SK-N-SH (cell line): Measurements from ENCODE around the gene MVD. TPM values are rescaled to one million over a fixed set of nuclear protein-coding genes. Genes with fewer than 3 reads are reported as not detected.

ENCODE experiments used
- CTCF ChIA-PET: fragments of 300-600, 350-600 bp; formaldehyde crosslinking; extraction: SDS; loops from one replicate; lab custom pipeline; 2021; lab: Yijun Ruan, JAX
- POLR2A ChIA-PET: fragments of 350-600 bp; sonication (Branson Sonifier 250); formaldehyde crosslinking; extraction: SDS; loops from one replicate; lab custom pipeline; 2020; ENCODE audit warnings: antibody characterized with exemption, inconsistent platforms; lab: Yijun Ruan, JAX
- DNase-seq: peaks from one replicate; pipeline ENCODE4 v3.0.0; 2012
- H2AFZ ChIP-seq: fragments of 200-600 bp; sonication (generic); 2 replicates; pipeline ENCODE4 v1.8.1; 2016; ENCODE audit warnings: antibody characterized with exemption, mild to moderate bottlenecking, low read depth
- H3F3A ChIP-seq: fragments of 200-600 bp; sonication (generic); replicated peaks from 2 replicates; pipeline ENCODE3; 2016; ENCODE audit warnings: antibody characterized with exemption, mild to moderate bottlenecking; ENCODE audit not compliant: insufficient read depth
- H3K27ac ChIP-seq, 2 experiments: fragments of 200-500 bp in 1 of 2; fragments of 200-600 bp in 1 of 2; sonication (Bioruptor generic) in 1 of 2; sonication (generic), shearing (Covaris generic) in 1 of 2; 2 replicates each; pipeline versions ENCODE4 v1.5.1 to v1.6.1; 2014 to 2016; ENCODE audit warnings: low read depth in 2 of 2, inconsistent platforms in 1 of 2, low read length in 1 of 2, mild to moderate bottlenecking in 1 of 2, mixed read lengths in 1 of 2
- H3K27me3 ChIP-seq: fragments of 200-600 bp; sonication (generic), shearing (Covaris generic); 2 replicates; pipeline ENCODE4 v1.6.1; 2016; ENCODE audit warnings: mixed run types; ENCODE audit not compliant: insufficient read depth
- H3K36me3 ChIP-seq, 2 experiments: fragments of 200-500 bp in 1 of 2; fragments of 200-600 bp in 1 of 2; sonication (Bioruptor generic) in 1 of 2; sonication (generic) in 1 of 2; replicated peaks in 1 of 2; 2 replicates each; pipeline versions ENCODE3 to v1.5.1; 2014 to 2016; ENCODE audit warnings: low read length in 1 of 2, mild to moderate bottlenecking in 1 of 2; ENCODE audit not compliant: insufficient read depth in 2 of 2, control insufficient read depth in 1 of 2
- H3K4me1 ChIP-seq, 2 experiments: fragments of 200-500 bp in 1 of 2; fragments of 200-600 bp in 1 of 2; sonication (Bioruptor generic) in 1 of 2; sonication (generic), shearing (Covaris generic) in 1 of 2; 2 replicates each; pipeline versions ENCODE4 v1.5.1 to v1.6.1; 2014 to 2016; ENCODE audit warnings: low read depth in 1 of 2, low read length in 1 of 2, mixed run types in 1 of 2; ENCODE audit not compliant: insufficient read depth in 2 of 2, control insufficient read depth in 1 of 2
- H3K4me2 ChIP-seq: fragments of 200-600 bp; sonication (generic), shearing (Covaris generic); 2 replicates; pipeline ENCODE4 v1.6.1; 2017; ENCODE audit warnings: mixed run types
- H3K4me3 ChIP-seq, 2 experiments: fragments of 200-500 bp in 1 of 2; fragments of 200-600 bp in 1 of 2; sonication (Bioruptor generic) in 1 of 2; sonication (generic), shearing (Covaris generic) in 1 of 2; 2 replicates each; pipeline versions ENCODE4 v1.5.1 to v1.8.1; 2014 to 2016; ENCODE audit warnings: low read depth in 2 of 2, inconsistent platforms in 1 of 2, low read length in 1 of 2, mild to moderate bottlenecking in 1 of 2, mixed read lengths in 1 of 2, moderate library complexity in 1 of 2
- H3K79me2 ChIP-seq: fragments of 200-600 bp; sonication (generic); 2 replicates; pipeline ENCODE4 v1.8.1; 2017; ENCODE audit warnings: mild to moderate bottlenecking; ENCODE audit not compliant: insufficient read depth
- H3K9ac ChIP-seq: fragments of 200-600 bp; sonication (generic); 2 replicates; pipeline ENCODE4 v1.6.1; 2017; ENCODE audit warnings: mixed run types
- H3K9me2 ChIP-seq: fragments of 200-600 bp; sonication (generic); 2 replicates; pipeline ENCODE4 v1.6.1; 2017; ENCODE audit warnings: mixed run types
- H3K9me3 ChIP-seq: fragments of 200-600 bp; sonication (generic); 2 replicates; pipeline ENCODE4 v1.6.1; 2017; ENCODE audit warnings: mixed run types, mild to moderate bottlenecking, moderate library complexity
- H4K20me1 ChIP-seq: fragments of 200-600 bp; sonication (generic); 2 replicates; pipeline ENCODE4 v1.6.1; 2017; ENCODE audit warnings: mild to moderate bottlenecking, mixed run types; ENCODE audit not compliant: insufficient read depth
- CHD2 ChIP-seq: fragments of 150-350 bp; IDR thresholded peaks from 2 replicates; pipeline ENCODE4 v1.6.1; 2018; ENCODE audit warnings: low read length; ENCODE audit not compliant: partially characterized antibody
- ELF1 ChIP-seq: IDR thresholded peaks from 2 replicates; pipeline ENCODE4 v1.4.0; 2012
- EZH2phosphoT487 ChIP-seq: fragments of 200-600 bp; sonication (generic); IDR thresholded peaks from 2 replicates; pipeline ENCODE4 v1.6.1; 2017; ENCODE audit warnings: low read depth, mixed run types, mild to moderate bottlenecking, antibody characterized with exemption, moderate library complexity, borderline replicate concordance
- FOXM1 ChIP-seq: IDR thresholded peaks from 2 replicates; pipeline ENCODE4 v1.4.0; 2012; ENCODE audit warnings: low read depth, mild to moderate bottlenecking
- IRF3 ChIP-seq: fragments of 150-350 bp; IDR thresholded peaks from 2 replicates; pipeline ENCODE4 v1.6.1; 2016; ENCODE audit warnings: mild to moderate bottlenecking, low read depth, low read length
- JUND ChIP-seq: IDR thresholded peaks from 2 replicates; pipeline ENCODE4 v1.4.0; 2012
- MAX ChIP-seq: IDR thresholded peaks from 2 replicates; pipeline ENCODE4 v1.4.0; 2012; ENCODE audit warnings: low read depth
- MEF2A ChIP-seq: IDR thresholded peaks from 2 replicates; pipeline ENCODE4 v1.4.0; 2012; ENCODE audit warnings: low read depth, borderline replicate concordance
- NFIC ChIP-seq: IDR thresholded peaks from 2 replicates; pipeline ENCODE4 v1.4.0; 2012; ENCODE audit warnings: borderline replicate concordance
- PBX3 ChIP-seq: IDR thresholded peaks from 2 replicates; pipeline ENCODE4; 2012
- POLR2AphosphoS5 ChIP-seq: IDR thresholded peaks from 2 replicates; pipeline ENCODE4 v1.6.1; 2012; ENCODE audit warnings: low read depth, low read length
- RFX5 ChIP-seq: IDR thresholded peaks from 2 replicates; pipeline ENCODE4 v1.6.1; 2012; ENCODE audit warnings: mild to moderate bottlenecking, improper control_type of control experiment, low read length
- SIN3A ChIP-seq: IDR thresholded peaks from 2 replicates; pipeline ENCODE4 v1.6.1; 2012; ENCODE audit warnings: low read depth, mild to moderate bottlenecking, low read length, moderate library complexity, borderline replicate concordance
- SMC3 ChIP-seq: IDR thresholded peaks from 2 replicates; pipeline ENCODE4 v1.6.1; 2012; ENCODE audit warnings: low read depth, low read length, improper control_type of control experiment
- TCF12 ChIP-seq: IDR thresholded peaks from 2 replicates; pipeline ENCODE4 v1.4.0; 2012
- TEAD4 ChIP-seq: IDR thresholded peaks from 2 replicates; pipeline ENCODE4 v1.4.0; 2012; ENCODE audit warnings: mild to moderate bottlenecking, borderline replicate concordance; ENCODE audit not compliant: insufficient read depth
- USF2 ChIP-seq: fragments of 150-350 bp; IDR thresholded peaks from 2 replicates; pipeline ENCODE4 v1.6.1; 2017; ENCODE audit warnings: antibody characterized with exemption, low read length, low read depth, borderline replicate concordance
- WGBS: methylation state at CpG from one replicate; pipeline ENCODE4 v1.1.6; 2017; ENCODE audit warnings: low lambda C conversion rate; 5-methylcytosine and 5-hydroxymethylcytosine counted together
- polyA plus RNA-seq, 3 experiments: library from polyadenylated mRNA; depleted of rRNA; stranded (reverse); fragments of >200 nt; gene quantifications; 2 replicates each; pipeline ENCODE4 v1.2.3, GENCODE V29; 2012

MVD gene
- polyA plus RNA-seq, 1 of the 3 experiments (the other 2 are of a cell fraction) = 15.7 TPM

GRCh38 chr16:88613293-88613692 lies 49.6 kb downstream of the MVD start (continued):
- TF ChIP-seq USF2 = no peak
- no peak for TF ChIP-seq CHD2
- TF ChIP-seq MEF2A = no peak
- no peak for TF ChIP-seq ELF1
- no peak for TF ChIP-seq SMC3
- no peak for TF ChIP-seq POLR2AphosphoS5
- no peak for TF ChIP-seq FOXM1

GRCh38 chr16:88610909-88611812 lies 51.7 kb downstream of the MVD start:
- H3K27ac ChIP-seq = no peak overlapping the region
- no peaks in the 10 kb centered on the region for H3K9me2 ChIP-seq
- H3K9ac ChIP-seq = no peak overlapping the region
- no peak overlapping the region for H2AFZ ChIP-seq
- no peak for TF ChIP-seq TEAD4
- no peak for TF ChIP-seq EZH2phosphoT487
- no peak for TF ChIP-seq RFX5
- TF ChIP-seq NFIC = no peak
- no peak for TF ChIP-seq PBX3
- POLR2A ChIA-PET = no interaction called here
- H4K20me1 ChIP-seq = peaks cover under 1% of the 10 kb centered on the region
- H3K79me2 ChIP-seq = peaks cover 7% of the 10 kb centered on the region; the same call in 1 of the 2 replicates
- H3K4me1 ChIP-seq = no peaks in the 10 kb centered on the region
- H3K27me3 ChIP-seq = no peaks in the 10 kb centered on the region
- DNase-seq = no peak
- H3K9me3 ChIP-seq = no peaks in the 10 kb centered on the region
- peaks cover 16 to 57% of the 10 kb centered on the region in 2 experiments for H3K36me3 ChIP-seq
- H3K4me3 ChIP-seq = no peak overlapping the region
- WGBS = 96% methylated on average over 41 of the region's 49 CpGs
- CTCF ChIA-PET = interaction anchor here (1.0 kb wide), 1 partner anchor 9 kb away, joined by 3 read pairs; no protein-coding TSS in a partner anchor
- H3K4me2 ChIP-seq = no peak overlapping the region
- H3F3A ChIP-seq = no peaks in the 10 kb centered on the region

- Histone ChIP-seq H3K9ac (no peak overlapping the region), H3K27ac (no peak overlapping the region), H2AFZ (no peak overlapping the region), H3K36me3 (peaks cover 16 to 65% of the 10 kb centered on the region in 2 experiments), H3K27me3 (no peaks in the 10 kb centered on the region), H3F3A (no peaks in the 10 kb centered on the region), H3K4me2 (no peak overlapping the region), H3K79me2 (peaks cover 3% of the 10 kb centered on the region; the same call in 1 of the 2 replicates), H3K4me3 (no peak overlapping the region), H3K4me1 (no peaks in the 10 kb centered on the region), H3K9me3 (no peaks in the 10 kb centered on the region), H3K9me2 (no peaks in the 10 kb centered on the region), H4K20me1 (no peaks in the 10 kb centered on the region; the same call in none of the 2 replicates)
- TF ChIP-seq TCF12 (no peak), IRF3 (no peak), MAX (no peak), ELF1 (no peak), POLR2AphosphoS5 (no peak), NFIC (no peak), SIN3A (no peak), JUND (no peak), PBX3 (no peak), TEAD4 (no peak)
- WGBS = 93% methylated on average over 2 of the region's 6 CpGs
- ChIA-PET CTCF (interaction anchor here (1.3 to 1.8 kb wide), 2 partner anchors 9 to 53 kb away, joined by 3 to 7 read pairs; partner anchors contain the start of gene MVD), POLR2A (no interaction called here)
- no peak for DNase-seq
Measured at GRCh38 chr16:88610080-88610479, 52.8 kb downstream of the MVD start.
